VCaP (cell line): ENCODE measurements around the gene SLC18B1.

Source experiments
- H3K27ac ChIP-seq: fragments of 450-650 bp; 2 replicates; pipeline ENCODE4 v1.5.1; 2017
- CTCF ChIP-seq: fragments of 450-650 bp; conservative IDR thresholded peaks from 2 replicates; pipeline ENCODE4 v1.5.1; 2017; ENCODE audit warnings: mild to moderate bottlenecking, moderate library complexity

Gene SLC18B1

GRCh38 chr6:132797951-132798868 lies at the start of gene SLC18B1:
Gene SLC18B1 (minus strand): TSS chr6:132798637. CDS start chr6:132798456, 181 bp downstream.
- no peak for TF ChIP-seq CTCF
- no peak within 1 kb of the TSS for H3K27ac ChIP-seq

DNA sequence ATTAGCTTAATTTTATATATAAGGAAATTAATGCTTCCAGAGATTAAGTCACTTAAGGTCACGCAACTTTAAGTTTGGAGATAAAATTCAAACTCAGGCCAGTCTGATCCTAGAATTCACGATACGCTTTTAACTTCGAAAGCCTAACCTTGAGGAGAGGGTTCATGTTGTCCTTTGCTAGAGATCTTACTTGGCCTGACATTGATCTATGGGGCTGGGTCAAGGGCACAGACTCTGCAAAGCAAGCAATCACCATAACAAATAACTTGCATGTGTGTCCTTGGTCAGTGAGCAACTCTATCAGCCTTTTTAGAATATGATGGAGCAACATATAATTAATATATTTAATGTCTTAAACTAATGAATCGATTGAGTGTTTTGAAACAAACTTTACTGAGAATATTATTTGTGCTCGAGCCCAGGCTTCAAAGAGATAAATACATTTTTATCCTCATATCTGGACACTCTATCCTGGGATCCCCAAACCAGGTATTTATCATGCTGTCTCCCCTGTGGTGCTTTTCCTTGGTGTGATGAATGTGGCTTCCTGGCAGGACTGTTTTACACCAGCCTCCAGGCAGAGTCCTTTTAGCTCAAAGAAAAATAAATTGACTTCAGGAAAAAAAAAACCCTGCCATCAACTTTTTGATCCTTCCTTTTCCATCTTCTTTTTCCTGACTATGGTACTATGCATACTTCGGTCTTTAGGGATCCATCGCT lies 45.0 kb upstream of the SLC18B1 start:
- TF ChIP-seq CTCF = no peak
- H3K27ac ChIP-seq = no peak overlapping the region

GRCh38 chr6:132841966-132842365 lies 43.5 kb upstream of the SLC18B1 start:
- no peak for TF ChIP-seq CTCF
- H3K27ac ChIP-seq = no peak overlapping the region

DNA sequence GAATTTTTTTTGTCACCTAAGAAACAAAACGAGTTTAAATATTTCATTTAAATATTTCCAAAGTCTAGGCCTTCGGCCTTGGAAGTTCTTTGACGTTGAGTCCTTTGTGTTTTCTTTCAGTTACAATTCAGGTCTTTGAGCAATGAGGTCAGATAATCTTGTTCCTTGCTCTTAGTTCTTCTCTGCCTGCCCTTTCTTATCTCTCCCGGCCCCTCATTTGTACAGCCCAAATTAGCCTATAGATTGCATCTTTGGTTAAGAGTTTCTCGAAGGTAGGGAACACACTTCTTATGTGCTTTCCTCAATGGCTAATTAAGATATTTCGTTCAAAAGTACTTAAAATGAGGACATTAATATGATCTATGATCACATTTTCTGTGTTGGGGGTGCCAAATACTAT lies 34.5 kb upstream of the SLC18B1 start:
- TF ChIP-seq CTCF = no peak
- no peak overlapping the region for H3K27ac ChIP-seq

- peak; percentile 80 for TF ChIP-seq CTCF
- no peak overlapping the region for H3K27ac ChIP-seq
These were observed 31.9 kb upstream of the SLC18B1 start for GRCh38 chr6:132830334-132830751.

- no peak for TF ChIP-seq CTCF
- H3K27ac ChIP-seq = peak overlapping the region; percentile 4; the same call in 1 of the 2 replicates
These were observed 22.4 kb upstream of the SLC18B1 start for GRCh38 chr6:132820629-132821381.
